Left ventricle myocardium inferior (tissue), 1 donor: ENCODE data around the gene UBE2D4. TPM values are rescaled to one million over a fixed set of nuclear protein-coding genes. Genes with fewer than 3 reads are reported as not detected.
"Not testable (repeated sequence)": the region's sequence is repeated elsewhere in the genome, so short reads cannot be mapped to it uniquely, and the experiment has no call there.

Source experiments
- DNase-seq: peaks from one replicate; pipeline ENCODE4 v3.0.0-alpha.2; 2020
- H3K27ac ChIP-seq: fragments of 200-600 bp; replicated peaks from 2 replicates; pipeline ENCODE4 v1.8.0; 2021
- H3K27me3 ChIP-seq: fragments of 200-600 bp; 2 replicates; pipeline ENCODE4 v1.8.0; 2021; ENCODE audit warnings: low read depth
- H3K36me3 ChIP-seq: fragments of 200-600 bp; 2 replicates; pipeline ENCODE4 v1.8.0; 2021
- H3K4me1 ChIP-seq: fragments of 200-600 bp; 2 replicates; pipeline ENCODE4 v1.8.0; 2021
- H3K4me3 ChIP-seq: fragments of 200-600 bp; 2 replicates; pipeline ENCODE4 v1.8.0; 2021; ENCODE audit warnings: mild to moderate bottlenecking, moderate library complexity
- H3K9me3 ChIP-seq: fragments of 200-600 bp; replicated peaks from 2 replicates; pipeline ENCODE4 v1.8.0; 2021
- intact Hi-C: fragments of 100-400 bp; cut with micrococcal nuclease; formaldehyde crosslinking; loops from one replicate; pipeline ENCODE4 v1.11.0; 2022
- total RNA-seq: library from RNA; stranded (reverse); fragmentation: NEBNext Ultra II Directional; extraction: Animal tissue kit (Norgen Biotek cat#: 25700); gene quantifications from one replicate; pipeline ENCODE4 v1.2.1, GENCODE V29; 2021
- donor health status: DM: no; HTN: yes; CAD: no; lungs with severe emphysema.

Gene UBE2D4
- total RNA-seq, 1 donor from 2014 or later = 44.9 TPM

GRCh38 chr7:43997532-43997931 is 71.3 kb downstream of the UBE2D4 start, which contains the start of gene SPDYE1:
SPDYE1 (plus strand) TSS chr7:43997897; CDS start chr7:43999950, 2,053 bp downstream.
- H3K36me3 ChIP-seq, H3K27me3 ChIP-seq, H3K27ac ChIP-seq, H3K4me3 ChIP-seq, H3K9me3 ChIP-seq, DNase-seq, intact Hi-C loops, H3K4me1 ChIP-seq: not testable (repeated sequence)

Other genes with a start within 250 kb of the UBE2D4 start
- gene COA1, start 196.9 kb upstream of the UBE2D4 start, total RNA-seq = 76.5 TPM
- gene BLVRA, start 167.8 kb upstream of the UBE2D4 start, total RNA-seq = 44.8 TPM
- 167 TPM for gene MRPS24, start 56.9 kb upstream of the UBE2D4 start, total RNA-seq
- gene URGCP, start 19.8 kb upstream of the UBE2D4 start, total RNA-seq = 39.6 TPM
- gene SPDYE1, start 71.5 kb downstream of the UBE2D4 start, total RNA-seq = not detected
- 33.1 TPM for gene DBNL, start 118.3 kb downstream of the UBE2D4 start, total RNA-seq
- gene PGAM2, start 139.1 kb downstream of the UBE2D4 start, total RNA-seq = 671 TPM
- 12.4 TPM for gene POLM, start 156.1 kb downstream of the UBE2D4 start, total RNA-seq
- gene AEBP1, start 177.9 kb downstream of the UBE2D4 start, total RNA-seq = 20.5 TPM
- 78.0 TPM for gene POLD2, start 197.1 kb downstream of the UBE2D4 start, total RNA-seq
- 518 TPM for gene MYL7, start 214.9 kb downstream of the UBE2D4 start, total RNA-seq